VCaP (cell line): ENCODE data around the gene PREX1.
A peak's percentile ranks its signal among the peaks of the same experiment; 100 is the strongest.

Experiments
- H3K27ac ChIP-seq: fragments of 450-650 bp; 2 replicates; pipeline ENCODE4 v1.5.1; 2017
- CTCF ChIP-seq: fragments of 450-650 bp; conservative IDR thresholded peaks from 2 replicates; pipeline ENCODE4 v1.5.1; 2017; ENCODE audit warnings: mild to moderate bottlenecking, moderate library complexity

Gene PREX1

GRCh38 chr20:48621376-48622078 is 206.3 kb downstream of the PREX1 start:
- no peak for TF ChIP-seq CTCF
- no peak overlapping the region; the same call in 1 of the 2 replicates for H3K27ac ChIP-seq

DNA sequence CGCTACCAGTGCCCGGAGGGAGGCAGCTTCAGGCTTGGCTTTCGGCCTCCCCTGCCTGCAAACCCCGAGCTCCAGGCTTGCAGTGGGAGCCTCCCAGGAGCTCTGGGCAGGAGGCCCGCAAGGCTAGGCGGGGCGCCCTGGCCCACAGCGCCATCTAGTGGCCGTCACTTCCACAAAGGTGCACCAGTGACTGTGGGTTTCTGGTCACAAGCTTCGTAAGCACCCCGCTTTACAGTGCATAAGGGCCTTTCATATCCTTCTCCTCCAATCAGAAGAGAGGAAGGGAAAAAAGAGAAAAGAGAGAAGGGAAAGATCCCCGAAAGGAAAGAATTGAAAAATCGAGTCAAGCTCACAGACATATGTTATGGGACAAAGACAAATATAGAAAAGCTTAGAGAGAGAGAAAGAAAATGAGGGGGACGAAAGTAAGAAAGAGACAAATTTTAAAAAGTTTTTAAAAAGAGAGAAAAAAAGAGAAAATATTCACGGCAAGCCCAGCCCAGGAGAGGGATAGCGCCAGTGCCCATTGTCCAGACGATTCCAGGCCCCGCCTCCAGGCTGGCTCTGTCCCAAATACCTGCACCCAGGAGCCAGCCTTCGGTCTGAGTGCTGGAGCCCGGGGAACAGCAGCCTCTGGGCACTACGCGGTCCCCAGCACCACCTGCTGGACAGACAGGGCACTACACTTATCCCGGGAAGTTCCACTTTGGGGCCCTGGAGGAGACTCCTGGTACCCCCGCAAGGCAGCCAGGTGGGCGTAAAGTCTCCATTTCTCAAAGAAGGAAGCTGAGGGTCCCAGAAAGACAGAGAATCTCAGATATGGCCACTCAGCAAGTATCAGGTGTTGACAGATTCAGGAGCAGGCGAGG is 207.1 kb downstream of the PREX1 start:
- H3K27ac ChIP-seq: peak overlapping the region; percentile 59; the same call in 1 of the 2 replicates
- TF ChIP-seq CTCF: peak; percentile 96

DNA sequence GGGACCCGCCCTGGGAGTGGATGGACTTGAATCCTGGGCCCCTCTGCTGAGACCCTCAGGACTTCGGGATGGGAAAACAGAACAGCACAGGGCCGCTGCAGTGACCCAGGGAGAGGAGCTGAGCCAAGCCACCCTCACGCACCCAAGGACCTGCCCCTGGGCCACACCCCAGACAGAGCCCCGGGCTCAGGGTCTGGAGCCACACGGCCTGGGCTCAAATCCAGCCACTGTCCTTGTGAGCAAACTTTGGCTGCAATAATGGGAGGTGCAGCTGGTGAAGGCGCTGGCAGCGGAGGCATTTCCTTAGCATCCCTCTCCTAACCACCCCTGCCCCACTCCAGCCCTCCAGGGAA is 207.7 kb downstream of the PREX1 start:
- no peak for TF ChIP-seq CTCF

GRCh38 chr20:48619126-48620101 is 208.4 kb downstream of the PREX1 start:
- H3K27ac ChIP-seq: peak overlapping the region; percentile 59; the same call in 1 of the 2 replicates
- no peak for TF ChIP-seq CTCF

More for the DNA sequence above, 207.7 kb downstream of the PREX1 start:
- peak overlapping the region; percentile 59; the same call in 1 of the 2 replicates for H3K27ac ChIP-seq

- TF ChIP-seq CTCF: no peak
- H3K27ac ChIP-seq: no peak overlapping the region
Observed at GRCh38 chr20:48618631-48619030, 209.2 kb downstream of the PREX1 start.

DNA sequence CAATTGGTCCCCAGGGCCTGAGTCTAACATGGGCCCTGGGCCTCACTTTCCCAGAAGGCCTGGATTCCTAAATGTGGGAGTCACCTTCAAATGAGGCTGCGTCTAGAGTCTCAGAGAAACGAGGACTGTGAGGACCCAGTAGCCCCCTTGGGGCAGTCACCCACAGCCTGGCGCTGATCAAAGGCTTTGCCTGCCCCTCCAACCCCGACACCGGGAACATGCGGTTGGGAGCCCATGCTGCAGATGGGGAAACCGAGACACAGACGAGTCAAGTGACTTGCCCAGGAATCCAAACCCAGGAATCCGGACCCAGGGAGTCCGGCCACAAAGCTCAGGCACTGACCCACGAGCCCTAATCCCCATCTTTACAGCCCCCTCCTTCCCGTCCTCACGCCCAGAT is 209.7 kb downstream of the PREX1 start:
- TF ChIP-seq CTCF: no peak

More for the DNA sequence above, 209.7 kb downstream of the PREX1 start:
- H3K27ac ChIP-seq: no peak overlapping the region
